Measurements from ENCODE around the gene SHC2. TPM values are rescaled to one million over a fixed set of nuclear protein-coding genes. Genes with fewer than 3 reads are reported as not detected.

The SHC2 gene
- total RNA-seq, 3 donors from 2014 or later = 8.3 to 40.6 (median 21.8) TPM

DNA sequence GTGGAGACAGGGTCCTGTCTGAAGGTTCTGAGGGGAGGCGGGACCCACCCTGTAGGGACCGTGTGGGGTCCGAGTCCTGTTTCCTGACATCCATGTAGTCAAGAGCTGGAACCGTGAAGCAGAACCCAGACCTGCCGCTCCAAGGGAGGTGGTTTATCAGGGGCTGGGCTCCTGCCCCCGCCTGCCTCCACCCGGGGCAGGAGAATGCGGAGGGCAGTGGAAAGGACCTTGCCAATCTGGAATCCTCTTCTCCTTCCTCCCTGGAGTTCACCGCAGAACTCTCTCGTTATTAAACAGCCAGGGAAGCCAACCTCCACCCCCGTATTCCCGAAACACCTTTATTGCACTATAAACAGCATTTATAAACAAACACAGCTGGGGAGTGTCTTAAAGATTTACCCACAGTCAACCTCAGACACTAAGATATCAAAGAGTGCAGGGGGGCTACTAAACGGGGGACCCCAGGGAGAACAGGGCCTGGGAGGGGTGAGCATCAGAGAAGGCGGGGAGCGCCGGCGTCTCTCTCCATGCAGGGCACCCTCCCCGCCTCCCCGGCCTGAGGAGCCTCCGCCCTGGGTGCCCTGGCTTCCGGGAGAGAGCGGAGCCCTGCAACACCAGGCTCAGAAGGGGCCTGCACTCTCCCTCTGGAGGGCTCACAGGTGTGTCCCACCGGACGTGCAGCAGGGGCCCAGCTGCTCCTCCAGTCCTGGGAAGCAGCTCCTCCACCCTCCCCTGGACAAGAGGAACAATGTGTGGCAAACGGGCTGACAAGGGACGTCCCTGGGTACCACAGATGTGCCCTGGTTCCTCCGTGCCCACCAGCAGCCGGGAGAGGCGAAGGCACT lies 55.5 kb downstream of the SHC2 start:
- intact Hi-C loops (cut with DNase I; ENCODE audit: low total_unique reads) = no loop called here
- DNase-seq (ENCODE audit: low spot score in 2 of 2) = peak in 1 of 2 donors; percentile 33
- H3K4me1 ChIP-seq = peaks cover 0 to 6% of the 10 kb centered on the region in 2 donors
- peaks cover 22 to 77% of the 10 kb centered on the region in 2 donors for H3K27me3 ChIP-seq
- H3K36me3 ChIP-seq = no peaks in the 10 kb centered on the region
- H3K4me3 ChIP-seq = no peak overlapping the region
- TF ChIP-seq, protein P1, sequence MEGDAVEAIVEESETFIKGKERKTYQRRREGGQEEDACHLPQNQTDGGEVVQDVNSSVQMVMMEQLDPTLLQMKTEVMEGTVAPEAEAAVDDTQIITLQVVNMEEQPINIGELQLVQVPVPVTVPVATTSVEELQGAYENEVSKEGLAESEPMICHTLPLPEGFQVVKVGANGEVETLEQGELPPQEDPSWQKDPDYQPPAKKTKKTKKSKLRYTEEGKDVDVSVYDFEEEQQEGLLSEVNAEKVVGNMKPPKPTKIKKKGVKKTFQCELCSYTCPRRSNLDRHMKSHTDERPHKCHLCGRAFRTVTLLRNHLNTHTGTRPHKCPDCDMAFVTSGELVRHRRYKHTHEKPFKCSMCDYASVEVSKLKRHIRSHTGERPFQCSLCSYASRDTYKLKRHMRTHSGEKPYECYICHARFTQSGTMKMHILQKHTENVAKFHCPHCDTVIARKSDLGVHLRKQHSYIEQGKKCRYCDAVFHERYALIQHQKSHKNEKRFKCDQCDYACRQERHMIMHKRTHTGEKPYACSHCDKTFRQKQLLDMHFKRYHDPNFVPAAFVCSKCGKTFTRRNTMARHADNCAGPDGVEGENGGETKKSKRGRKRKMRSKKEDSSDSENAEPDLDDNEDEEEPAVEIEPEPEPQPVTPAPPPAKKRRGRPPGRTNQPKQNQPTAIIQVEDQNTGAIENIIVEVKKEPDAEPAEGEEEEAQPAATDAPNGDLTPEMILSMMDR (IDR thresholded peaks at IDR 0.05) = no peak
- TF ChIP-seq POLR2AphosphoS5 (IDR thresholded peaks at IDR 0.05) = no peak
- no peak for TF ChIP-seq POLR2A (IDR thresholded peaks at IDR 0.05)
- H3K27ac ChIP-seq = no peak overlapping the region
- H3K9me3 ChIP-seq = no peaks in the 10 kb centered on the region

DNA sequence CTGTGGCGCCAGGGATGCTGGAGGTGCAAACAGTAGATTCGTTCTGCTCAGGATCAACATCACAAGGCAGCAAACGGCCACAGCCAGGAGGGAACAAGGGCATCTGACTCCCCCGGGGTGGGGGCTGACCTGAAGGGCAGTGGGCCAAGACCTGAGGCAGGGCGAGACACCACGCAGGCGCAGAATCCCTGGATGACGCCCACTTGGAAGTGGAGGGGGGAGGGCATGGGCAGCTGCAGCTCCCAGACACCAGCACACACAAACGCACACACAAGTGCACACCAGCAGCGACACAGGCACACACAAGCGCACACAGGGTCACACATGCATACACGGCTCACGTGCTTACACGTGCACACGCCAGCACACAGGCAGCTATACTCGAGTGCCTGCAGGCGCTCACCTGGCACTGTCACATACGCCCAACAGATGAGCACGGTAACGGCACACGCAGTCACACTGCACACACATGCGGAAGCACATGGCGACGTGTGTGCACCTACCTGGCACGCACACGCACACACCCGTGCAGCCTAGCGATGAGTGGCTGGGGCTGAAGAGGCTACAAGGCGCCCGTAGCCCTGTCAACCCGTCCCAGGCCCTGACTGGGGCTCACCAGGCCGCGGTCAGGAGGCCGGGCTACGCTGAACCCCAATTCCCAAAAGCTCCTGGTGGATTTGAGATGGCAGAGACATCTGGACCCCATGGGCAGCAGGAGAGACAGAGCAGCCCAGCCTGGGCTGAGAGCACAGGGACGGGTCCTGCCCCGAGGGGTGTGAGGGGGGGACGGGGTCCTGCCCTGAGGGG lies 57.4 kb downstream of the SHC2 start:
- DNase-seq (ENCODE audit: low spot score in 2 of 2) = peak in 1 of 2 donors; percentile 22
- TF ChIP-seq POLR2A (IDR thresholded peaks at IDR 0.05) (no peak), POLR2AphosphoS5 (IDR thresholded peaks at IDR 0.05) (no peak)
- TF ChIP-seq, protein P1 (IDR thresholded peaks at IDR 0.05) = no peak

DNA sequence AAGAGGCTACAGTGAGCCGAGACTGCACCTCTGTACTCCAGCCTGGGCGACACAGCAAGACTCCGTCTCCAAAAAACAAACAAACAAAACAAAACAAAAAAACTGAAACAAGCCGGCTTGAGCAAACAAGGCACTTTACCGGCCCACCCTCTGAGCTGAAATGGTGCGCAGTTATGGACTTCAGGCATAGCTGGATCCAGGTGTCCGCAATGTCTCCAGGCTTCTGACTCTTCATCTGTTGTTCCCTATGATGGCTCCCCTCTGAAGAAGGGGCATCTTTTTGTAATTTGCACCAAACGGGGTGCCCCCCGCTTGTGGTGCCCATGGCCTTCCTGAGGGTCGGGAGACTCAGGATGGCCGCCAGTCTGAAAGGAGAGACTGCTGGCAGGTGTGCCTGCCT lies 58.0 kb downstream of the SHC2 start:
- no peaks in the 10 kb centered on the region for H3K36me3 ChIP-seq
- no peak for TF ChIP-seq POLR2AphosphoS5 (IDR thresholded peaks at IDR 0.05)
- no peak for TF ChIP-seq POLR2A (IDR thresholded peaks at IDR 0.05)
- TF ChIP-seq, protein P1 (IDR thresholded peaks at IDR 0.05) = no peak
- H3K9me3 ChIP-seq = no peaks in the 10 kb centered on the region
- H3K4me3 ChIP-seq = no peak overlapping the region
- H3K4me1 ChIP-seq = no peaks in the 10 kb centered on the region
- H3K27ac ChIP-seq = no peak overlapping the region
- intact Hi-C loops (cut with DNase I; ENCODE audit: low total_unique reads) = no loop called here
- no peak for DNase-seq (ENCODE audit: low spot score in 2 of 2)
- peaks cover 17 to 57% of the 10 kb centered on the region in 2 donors for H3K27me3 ChIP-seq

More for the DNA sequence above, 57.4 kb downstream of the SHC2 start:
- H3K36me3 ChIP-seq = no peaks in the 10 kb centered on the region
- peaks cover 20 to 58% of the 10 kb centered on the region in 2 donors for H3K27me3 ChIP-seq
- H3K4me1 ChIP-seq = peaks cover 0 to 2% of the 10 kb centered on the region in 2 donors
- intact Hi-C loops (cut with DNase I; ENCODE audit: low total_unique reads) = no loop called here
- no peak overlapping the region for H3K27ac ChIP-seq
- no peaks in the 10 kb centered on the region for H3K9me3 ChIP-seq
- no peak overlapping the region for H3K4me3 ChIP-seq

DNA sequence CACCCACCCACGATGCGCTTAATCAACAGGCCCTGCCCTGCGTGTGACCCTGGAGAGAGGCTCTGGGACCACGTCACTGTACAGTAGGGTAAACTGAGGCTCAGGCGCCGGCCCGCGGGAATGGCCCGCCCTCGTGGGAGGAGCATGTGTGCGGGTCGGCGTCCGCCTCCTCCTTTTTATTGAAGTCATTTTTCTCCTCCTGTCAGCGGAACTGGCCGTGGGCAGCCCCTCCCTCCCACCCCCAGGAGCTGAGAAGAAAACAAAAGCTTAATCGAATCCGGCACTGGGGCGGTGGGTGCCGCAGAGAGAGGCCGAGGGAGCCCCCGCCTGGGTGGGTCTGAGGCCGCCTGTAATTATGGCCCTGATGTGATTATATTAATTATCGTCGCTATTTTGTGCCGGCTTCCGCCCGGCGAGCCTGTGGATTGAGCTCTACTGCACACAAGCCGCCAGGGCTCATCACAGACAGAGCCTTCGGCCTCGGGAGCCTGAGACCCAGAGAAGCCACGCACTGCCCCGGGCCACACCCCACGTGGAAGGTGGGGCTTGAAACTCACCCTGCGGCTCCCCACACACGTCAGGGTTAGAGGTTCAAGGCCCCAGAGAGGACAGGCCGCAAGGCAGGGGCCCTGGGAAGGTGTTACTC lies 58.8 kb downstream of the SHC2 start:
- no peaks in the 10 kb centered on the region for H3K4me1 ChIP-seq
- H3K4me3 ChIP-seq = peak overlapping the region in 2 of 3 donors; percentile 4 to 40
- DNase-seq (ENCODE audit: low spot score in 2 of 2) = peak in 1 of 2 donors; percentile 36
- no peak for TF ChIP-seq POLR2A (IDR thresholded peaks at IDR 0.05)
- TF ChIP-seq, protein P1 (IDR thresholded peaks at IDR 0.05) = no peak
- TF ChIP-seq POLR2AphosphoS5 (IDR thresholded peaks at IDR 0.05) = no peak
- no peaks in the 10 kb centered on the region for H3K36me3 ChIP-seq
- intact Hi-C loops (cut with DNase I; ENCODE audit: low total_unique reads) = no loop called here
- H3K27me3 ChIP-seq = peaks cover 10 to 50% of the 10 kb centered on the region in 2 donors
- no peaks in the 10 kb centered on the region for H3K9me3 ChIP-seq
- H3K27ac ChIP-seq = no peak overlapping the region
